SIG-M5 treated with dmso at 0.1 percent for 504 hours (cell line): ENCODE data around the gene GNGT2.
A peak's percentile ranks its signal among the peaks of the same experiment; 100 is the strongest.
"Not testable (repeated sequence)": the region's sequence is repeated elsewhere in the genome, so short reads cannot be mapped to it uniquely, and the experiment has no call there.

Source experiments
- DNase-seq: peaks from one replicate; lab custom pipeline; 2025; ENCODE audit not compliant: unreplicated experiment; lab: John Stamatoyannopoulos, UW

The GNGT2 gene

GRCh38 chr17:49213399-49213798 is 3.0 kb upstream of the GNGT2 start:
- DNase-seq: no peak

GRCh38 chr17:49209061-49209571 is 1.3 kb downstream of the GNGT2 start:
- no peak for DNase-seq

GRCh38 chr17:49204516-49204915 is 5.9 kb downstream of the GNGT2 start:
- DNase-seq: no peak

GRCh38 chr17:49203796-49204195 is 6.6 kb downstream of the GNGT2 start:
- no peak for DNase-seq

- DNase-seq: no peak
These were observed 8.9 kb downstream of the GNGT2 start for GRCh38 chr17:49201481-49201927.

GRCh38 chr17:49200423-49201083 is 9.8 kb downstream of the GNGT2 start:
- no peak for DNase-seq

GRCh38 chr17:49198211-49198610 is 12.2 kb downstream of the GNGT2 start:
- DNase-seq: no peak

GRCh38 chr17:49197346-49197998 is 12.9 kb downstream of the GNGT2 start:
- DNase-seq: no peak

- DNase-seq: no peak
These were observed 13.9 kb downstream of the GNGT2 start for GRCh38 chr17:49196520-49196919.

- DNase-seq: no peak
These were observed 14.6 kb downstream of the GNGT2 start for GRCh38 chr17:49195751-49196150.

GRCh38 chr17:49194297-49194607 is 16.1 kb downstream of the GNGT2 start:
- no peak for DNase-seq

GRCh38 chr17:49193513-49194296 is 16.7 kb downstream of the GNGT2 start:
- DNase-seq: peak; percentile 55

- DNase-seq: peak; percentile 88
These were observed 18.2 kb downstream of the GNGT2 start for GRCh38 chr17:49191917-49192741.

GRCh38 chr17:49191409-49191916 is 18.9 kb downstream of the GNGT2 start:
- peak; percentile 86 for DNase-seq

GRCh38 chr17:49190932-49191331 is 19.4 kb downstream of the GNGT2 start:
- DNase-seq: no peak

GRCh38 chr17:49187301-49187700 is 23.1 kb downstream of the GNGT2 start:
- no peak for DNase-seq

GRCh38 chr17:49185381-49185780 is 25.0 kb downstream of the GNGT2 start:
- not testable (repeated sequence) for DNase-seq

GRCh38 chr17:49184522-49184921 is 25.9 kb downstream of the GNGT2 start:
- not testable (repeated sequence) for DNase-seq

GRCh38 chr17:49183801-49184200 is 26.6 kb downstream of the GNGT2 start:
- no peak for DNase-seq

GRCh38 chr17:49183341-49183740 is 27.0 kb downstream of the GNGT2 start:
- no peak for DNase-seq
